Mesodermal cell (in vitro differentiated cells): ENCODE measurements around the gene ZNF580.

Experiments used
- H3K27ac ChIP-seq: 2 replicates; pipeline ENCODE4 v1.7.0; 2013; ENCODE audit warnings: mild to moderate bottlenecking, low read depth, low read length, moderate library complexity; ENCODE audit not compliant: severe bottlenecking
- H3K36me3 ChIP-seq: 2 replicates; pipeline ENCODE4 v1.7.1; 2013; ENCODE audit warnings: mild to moderate bottlenecking, low read length, moderate library complexity; ENCODE audit not compliant: control insufficient read depth, insufficient read depth
- H3K4me1 ChIP-seq: one replicate; pipeline ENCODE4 v1.7.1; 2013; ENCODE audit warnings: mild to moderate bottlenecking, low read length; ENCODE audit not compliant: insufficient read depth, control insufficient read depth, poor library complexity, severe bottlenecking
- H3K4me3 ChIP-seq: 2 replicates; pipeline ENCODE4 v1.7.0; 2013; ENCODE audit warnings: low read length, control low read depth, mild to moderate bottlenecking; ENCODE audit not compliant: insufficient read depth, poor library complexity, severe bottlenecking; ENCODE audit errors: extremely low read depth
- H3K9me3 ChIP-seq: 2 replicates; pipeline ENCODE4 v1.7.1; 2013; ENCODE audit warnings: mild to moderate bottlenecking, low read length, moderate library complexity; ENCODE audit not compliant: control insufficient read depth
- WGBS, 2 experiments: methylation state at CpG; one replicate each; pipeline ENCODE4 v1.1.5; 2013; ENCODE audit warnings: missing lambda C conversion rate in 2 of 2; ENCODE audit not compliant: insufficient coverage in 2 of 2; 5-methylcytosine and 5-hydroxymethylcytosine counted together

The ZNF580 gene

DNA sequence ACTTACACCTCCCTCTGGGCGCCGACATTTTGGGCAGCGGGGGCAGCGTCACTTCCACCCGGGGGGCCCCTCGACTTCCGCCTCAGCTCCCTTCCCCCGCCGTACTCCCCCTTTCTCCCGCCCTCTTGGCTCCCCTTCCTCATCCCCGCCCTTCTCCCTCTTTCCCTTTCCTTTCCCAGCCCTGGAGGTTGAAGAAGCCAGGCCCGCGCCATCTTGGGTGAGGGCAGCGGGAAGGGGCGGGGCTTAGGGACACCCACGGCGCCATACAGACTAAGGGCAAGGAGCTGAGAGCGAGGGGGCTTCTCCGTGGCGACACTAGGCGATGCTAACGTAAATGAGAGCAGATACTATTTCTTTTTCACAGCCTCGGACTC is 41.3 kb upstream of the ZNF580 start, which contains the start of gene FIZ1:
Gene FIZ1, minus strand, starts transcription at position 50 of the 374 bp plus-strand sequence. CDS start 1,652 bp downstream, outside the sequence.
- H3K9me3 ChIP-seq = no peaks in the 10 kb centered on the region
- peak within 1 kb of the TSS; percentile 97 for H3K27ac ChIP-seq
- H3K36me3 ChIP-seq = peaks cover 32% of the 10 kb centered on the region
- 1% methylated on average over 15 of the region's 23 CpGs for WGBS, 2 experiments
- H3K4me1 ChIP-seq = peaks cover 9% of the 10 kb centered on the region
- peak within 1 kb of the TSS; percentile 61 for H3K4me3 ChIP-seq

DNA sequence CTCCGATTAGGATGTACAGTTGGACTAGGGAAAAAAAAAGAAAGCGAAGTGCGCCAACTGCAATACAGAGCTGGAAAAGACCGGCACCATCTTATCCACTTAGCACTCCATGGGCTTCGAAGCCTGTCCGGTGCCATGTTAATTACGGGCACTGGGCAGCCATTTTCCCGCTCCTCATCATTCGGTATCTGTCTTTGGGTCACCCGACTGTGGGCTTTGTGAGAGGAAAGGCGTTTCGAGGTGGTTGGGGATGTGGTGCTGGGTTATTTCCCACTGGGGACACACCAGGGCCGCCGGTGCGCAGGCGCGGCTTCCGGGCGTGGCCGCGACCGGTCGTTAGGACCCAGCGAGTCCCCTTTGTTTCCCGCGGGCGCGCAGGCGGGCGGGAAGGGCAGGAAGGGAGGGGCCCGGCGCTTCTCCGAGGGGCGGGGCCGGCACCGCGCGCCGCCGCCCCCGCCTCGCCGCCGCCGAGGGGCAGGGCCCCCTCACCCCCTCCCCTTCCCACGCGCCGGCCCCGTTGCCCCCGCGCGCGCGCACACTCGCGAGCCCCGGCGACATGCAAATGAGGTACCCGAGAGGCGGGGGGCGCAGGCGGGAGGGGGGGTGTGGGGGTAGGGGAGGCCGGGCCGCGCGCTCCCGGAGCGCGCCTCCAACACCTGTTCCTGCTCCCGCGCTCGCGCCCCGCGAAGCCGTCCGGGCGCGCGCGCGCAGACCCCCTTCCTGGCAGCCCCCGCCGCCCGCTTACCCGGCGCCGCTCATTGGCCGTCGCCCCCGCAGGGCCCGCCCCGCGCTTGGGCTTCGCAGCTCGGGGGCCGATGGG is 40.8 kb upstream of the ZNF580 start, which contains the start of gene ZNF524:
Gene ZNF524, plus strand, starts transcription at position 447 of the 820 bp plus-strand sequence. CDS start 1,825 bp downstream, outside the sequence.
- peaks cover 26% of the 10 kb centered on the region for H3K36me3 ChIP-seq
- 0% methylated on average over 36 to 38 of the region's 97 CpGs for WGBS, 2 experiments
- peak within 1 kb of the TSS; percentile 97 for H3K27ac ChIP-seq

DNA sequence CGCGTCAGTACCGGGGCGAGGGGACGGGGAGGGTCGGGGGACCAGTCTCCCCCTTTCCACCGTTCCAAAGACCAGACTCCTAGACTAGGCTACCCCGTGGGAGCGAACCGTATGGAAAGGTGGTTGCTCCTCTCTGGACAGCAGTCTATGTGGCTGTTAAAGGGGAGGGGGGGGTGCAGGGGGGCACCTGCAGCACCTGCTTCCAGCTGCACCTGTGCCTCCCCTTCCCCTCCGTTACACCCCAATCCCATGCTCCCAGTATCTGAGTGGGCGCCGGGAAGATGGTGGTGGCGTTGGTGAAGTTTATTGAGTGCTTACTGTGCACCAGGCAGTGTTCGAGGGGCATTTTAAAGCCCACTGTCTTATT is 40.2 kb upstream of the ZNF580 start:
- Histone ChIP-seq H3K36me3 (peaks cover 21% of the 10 kb centered on the region), H3K9me3 (no peaks in the 10 kb centered on the region), H3K4me1 (peaks cover 9% of the 10 kb centered on the region), H3K4me3 (peak overlapping the region; percentile 61), H3K27ac (peak overlapping the region; percentile 97)
- WGBS, 2 experiments = 14 to 83% methylated on average over 1 to 7 of the region's 15 CpGs

More for the DNA sequence above, 40.8 kb upstream of the ZNF580 start, which contains the start of gene ZNF524:
- H3K4me3 ChIP-seq = peak within 1 kb of the TSS; percentile 61
- no peaks in the 10 kb centered on the region for H3K9me3 ChIP-seq
- peaks cover 9% of the 10 kb centered on the region for H3K4me1 ChIP-seq

DNA sequence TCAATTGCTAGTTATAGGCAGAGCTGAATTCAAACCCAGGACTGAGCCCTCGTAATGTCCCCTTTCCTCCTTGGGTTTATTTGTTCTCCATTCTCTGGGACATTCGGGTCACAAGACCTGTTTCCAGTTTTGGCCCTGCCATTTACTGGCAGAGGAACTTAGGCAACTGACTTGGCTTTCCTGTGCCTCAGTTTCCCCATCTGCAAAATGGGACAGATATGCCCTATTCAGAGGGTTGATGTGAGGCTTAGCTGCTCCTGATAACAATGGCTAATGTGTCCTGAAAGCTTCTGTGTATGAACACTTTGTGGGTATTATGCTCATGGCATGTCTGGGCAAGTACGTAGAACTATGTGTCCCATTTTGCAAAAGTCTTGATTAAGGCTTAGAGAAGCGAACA is 39.7 kb upstream of the ZNF580 start:
- Histone ChIP-seq H3K36me3 (peaks cover 16% of the 10 kb centered on the region), H3K27ac (peak overlapping the region; percentile 97), H3K9me3 (no peaks in the 10 kb centered on the region), H3K4me1 (peaks cover 9% of the 10 kb centered on the region), H3K4me3 (peak overlapping the region; percentile 61)
- 90 to 97% methylated on average over 4 of the region's 4 CpGs for WGBS, 2 experiments

DNA sequence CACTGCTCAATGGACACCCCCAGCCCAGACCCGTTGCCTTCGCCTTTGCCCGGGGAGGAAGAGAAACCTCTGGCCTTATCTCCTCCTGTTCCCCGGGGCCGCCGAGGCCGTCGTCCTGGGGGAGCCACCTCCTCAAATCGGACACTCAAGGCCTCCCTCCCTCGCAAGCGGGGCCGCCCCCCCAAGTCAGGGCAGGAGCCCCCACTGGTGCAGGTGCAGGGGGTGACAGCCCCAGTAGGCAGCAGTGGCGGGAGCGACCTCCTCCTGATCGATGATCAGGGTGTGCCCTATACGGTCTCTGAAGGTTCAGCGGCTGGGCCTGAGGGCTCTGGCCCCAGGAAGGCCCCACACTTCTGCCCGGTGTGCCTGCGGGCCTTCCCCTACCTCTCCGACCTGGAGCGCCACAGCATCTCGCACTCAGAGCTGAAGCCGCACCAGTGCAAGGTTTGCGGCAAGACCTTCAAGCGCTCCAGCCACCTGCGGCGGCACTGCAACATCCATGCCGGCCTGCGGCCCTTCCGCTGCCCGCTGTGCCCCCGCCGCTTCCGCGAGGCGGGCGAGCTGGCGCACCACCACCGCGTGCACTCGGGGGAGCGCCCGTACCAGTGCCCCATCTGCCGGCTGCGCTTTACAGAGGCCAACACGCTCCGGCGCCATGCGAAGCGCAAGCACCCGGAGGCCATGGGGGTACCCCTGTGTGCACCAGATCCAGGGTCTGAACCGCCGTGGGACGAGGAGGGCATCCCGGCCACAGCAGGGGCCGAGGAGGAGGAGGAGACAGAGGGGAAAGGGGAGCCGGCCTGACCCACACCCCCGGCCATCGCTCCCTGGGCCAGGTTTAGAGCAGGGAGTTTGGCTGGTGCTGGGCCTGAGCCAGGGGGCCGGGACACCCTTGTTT is 38.4 kb upstream of the ZNF580 start:
- Histone ChIP-seq H3K4me1 (peaks cover 12% of the 10 kb centered on the region), H3K4me3 (no peak overlapping the region), H3K27ac (no peak overlapping the region), H3K9me3 (no peaks in the 10 kb centered on the region), H3K36me3 (peaks cover 14% of the 10 kb centered on the region)
- WGBS, 2 experiments = 97% methylated on average over 45 to 57 of the region's 60 CpGs

DNA sequence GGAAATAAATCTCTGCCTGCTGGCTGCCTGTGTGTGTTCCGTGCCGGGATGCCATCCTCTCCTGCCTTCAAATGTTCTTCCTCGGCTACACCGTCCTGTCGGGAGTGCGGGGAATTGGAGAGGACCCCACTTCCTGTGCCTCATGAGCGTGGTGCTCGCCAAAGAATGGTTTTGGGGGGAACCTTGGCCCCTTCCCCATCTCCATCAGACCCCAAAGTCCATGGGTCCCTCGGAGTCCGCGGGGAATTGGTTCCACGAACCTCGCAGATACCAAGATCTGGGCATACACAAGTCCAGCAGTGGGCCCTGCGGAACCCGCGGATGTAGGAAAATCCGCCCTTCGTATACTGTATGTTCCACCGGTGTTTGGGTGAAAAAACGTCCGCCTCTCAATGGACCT is 37.7 kb upstream of the ZNF580 start:
- no peaks in the 10 kb centered on the region for H3K9me3 ChIP-seq
- WGBS, 2 experiments = 93 to 96% methylated on average over 21 of the region's 21 CpGs

DNA sequence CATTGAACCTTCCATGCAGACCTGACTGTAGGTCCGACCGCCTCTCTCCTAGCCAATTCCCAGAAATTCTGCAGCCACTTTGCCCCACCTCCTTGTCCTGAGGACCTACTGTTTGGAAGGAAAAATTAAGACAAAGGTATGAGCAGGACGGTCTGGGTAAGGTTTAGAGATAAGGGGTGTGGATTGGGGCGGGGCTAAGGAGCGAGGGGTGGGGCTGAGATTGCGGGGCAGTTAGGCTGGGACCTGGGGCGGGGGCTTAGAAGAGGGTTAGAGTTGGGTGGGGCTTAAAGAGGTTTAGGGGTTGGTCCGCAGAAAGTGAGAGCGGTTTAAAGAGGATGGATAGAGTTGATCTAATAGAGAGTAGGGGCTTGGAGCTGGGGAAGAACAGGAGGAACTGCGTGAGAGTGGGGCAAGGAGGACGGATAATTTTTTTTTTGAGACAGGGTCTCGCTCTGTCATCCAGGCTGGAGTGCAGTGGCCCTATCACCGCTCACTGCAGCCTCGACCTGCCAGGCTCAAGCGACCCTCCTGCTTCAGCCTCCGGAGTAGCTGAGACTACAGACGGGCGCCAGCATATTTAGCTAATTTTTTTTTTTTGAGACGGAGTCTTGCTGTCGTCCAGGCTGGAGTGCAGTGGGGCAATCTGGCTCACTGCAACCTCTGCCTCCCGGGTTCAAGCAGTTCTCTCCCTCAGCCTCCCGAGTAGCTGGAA is 37.1 kb upstream of the ZNF580 start:
- Histone ChIP-seq H3K9me3 (no peaks in the 10 kb centered on the region), H3K4me3 (peak overlapping the region; percentile 89), H3K27ac (peak overlapping the region; percentile 94), H3K4me1 (peaks cover 12% of the 10 kb centered on the region), H3K36me3 (peaks cover 21% of the 10 kb centered on the region)
- WGBS, 2 experiments = 91 to 94% methylated on average over 21 to 22 of the region's 22 CpGs

More for the DNA sequence above, 37.7 kb upstream of the ZNF580 start:
- H3K36me3 ChIP-seq = peaks cover 19% of the 10 kb centered on the region
- H3K27ac ChIP-seq = no peak overlapping the region
- peaks cover 12% of the 10 kb centered on the region for H3K4me1 ChIP-seq
- H3K4me3 ChIP-seq = no peak overlapping the region

DNA sequence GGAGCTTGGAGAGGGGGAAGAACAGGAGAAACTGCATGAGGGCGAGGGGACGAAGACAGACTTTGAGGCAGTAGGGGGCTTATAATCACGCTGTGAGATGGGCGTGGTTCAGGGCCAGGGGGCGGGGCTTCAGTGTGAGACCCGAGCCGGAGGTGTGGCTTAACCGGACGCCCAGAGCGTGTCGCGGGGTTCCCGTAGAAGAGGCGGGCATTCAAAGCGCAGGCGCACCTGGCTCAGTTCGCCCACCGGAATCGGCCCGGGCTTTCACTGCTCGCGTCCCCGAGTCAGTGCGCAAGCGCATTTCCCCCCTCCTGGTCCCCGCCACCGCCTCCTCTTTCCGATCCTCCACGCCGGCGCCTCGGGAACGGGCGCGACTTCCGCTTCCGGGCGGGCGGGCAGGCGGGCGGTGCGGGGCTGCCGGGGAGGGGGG is 35.6 kb upstream of the ZNF580 start:
- H3K4me1 ChIP-seq = peaks cover 12% of the 10 kb centered on the region
- H3K9me3 ChIP-seq = no peaks in the 10 kb centered on the region
- H3K4me3 ChIP-seq = peak overlapping the region; percentile 89
- 0% methylated on average over 27 to 28 of the region's 43 CpGs for WGBS, 2 experiments
- H3K27ac ChIP-seq = peak overlapping the region; percentile 94
- H3K36me3 ChIP-seq = peaks cover 36% of the 10 kb centered on the region

DNA sequence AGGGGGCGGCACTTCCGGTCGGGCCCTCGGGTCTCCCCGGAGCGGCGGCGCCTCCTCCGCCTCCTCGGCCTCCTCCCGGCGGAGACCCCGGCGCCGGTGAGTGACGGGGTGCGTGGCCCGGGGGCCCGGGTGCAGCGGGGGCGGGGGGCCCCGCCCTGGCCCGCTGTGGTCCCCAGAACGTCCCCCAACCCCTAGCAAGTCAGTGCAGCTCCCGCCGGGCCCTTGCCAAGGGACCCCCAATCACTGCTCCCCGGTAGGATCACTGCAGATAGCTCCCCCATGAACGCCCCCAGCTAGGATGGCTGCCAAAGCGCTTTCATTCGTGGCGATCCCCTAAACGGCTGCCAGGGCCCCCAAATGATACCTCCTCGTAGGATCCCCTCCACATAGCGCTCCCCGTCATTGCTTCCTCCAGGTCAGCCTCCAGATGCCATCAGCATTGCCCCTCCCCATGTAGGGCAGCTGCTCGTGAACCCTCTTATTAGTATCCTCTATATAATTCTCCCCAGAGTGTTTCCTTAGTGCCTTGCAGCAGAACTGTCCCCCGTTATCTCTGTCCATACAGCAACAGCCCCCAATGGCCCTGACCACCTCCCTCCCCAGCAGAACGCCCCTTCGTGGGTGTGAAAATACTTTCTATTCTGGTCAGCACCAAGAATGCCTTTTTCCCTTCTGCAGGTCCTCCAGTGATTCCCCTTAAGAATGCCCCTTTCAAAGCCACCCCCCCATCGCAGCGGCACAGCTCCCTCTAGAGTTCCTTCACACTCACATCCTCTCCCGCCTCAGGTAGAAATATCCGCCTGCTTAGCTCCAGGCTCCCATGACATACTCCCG is 34.9 kb upstream of the ZNF580 start, which contains the start of gene ZNF865:
Gene ZNF865, plus strand, starts transcription at position 11 of the 834 bp plus-strand sequence. CDS start 7,972 bp downstream, outside the sequence.
- Histone ChIP-seq H3K4me1 (peaks cover 10% of the 10 kb centered on the region), H3K9me3 (no peaks in the 10 kb centered on the region), H3K27ac (peak within 1 kb of the TSS; percentile 94), H3K4me3 (peak within 1 kb of the TSS; percentile 89), H3K36me3 (peaks cover 42% of the 10 kb centered on the region)
- WGBS, 2 experiments = 0 to 2% methylated on average over 21 to 39 of the region's 44 CpGs
